ENCODE data around the gene VSX2. TPM values are rescaled to one million over a fixed set of nuclear protein-coding genes. Genes with fewer than 3 reads are reported as not detected.

VSX2 gene
- polyA plus RNA-seq, 2 of the 4 experiments (the other 2 are of a cell fraction) = not detected

- TF ChIP-seq USF2 (IDR thresholded peaks at IDR 0.05) (no peak), MYC (IDR thresholded peaks at IDR 0.05; ENCODE audit: borderline replicate concordance, low read length) (no peak), HOXB5 (CRISPR knock-in tag; IDR thresholded peaks at IDR 0.05) (no peak), HES2 (IDR thresholded peaks at IDR 0.05) (no peak)
Observed at GRCh38 chr14:74301594-74302151, 62.4 kb downstream of the VSX2 start (continued).

- peaks cover 2% of the 10 kb centered on the region; the same call in 1 of the 3 replicates for H3K4me1 ChIP-seq
- H3K4me3 ChIP-seq = peak overlapping the region; percentile 96
- no peaks in the 10 kb centered on the region for H3K9me3 ChIP-seq
- peak overlapping the region; percentile 87 for H3K4me2 ChIP-seq
- 1% methylated on average over 6 of the region's 6 CpGs for WGBS (ENCODE audit: missing lambda C conversion rate)
- ChIA-PET POLR2A (interaction anchor here (1.0 to 1.1 kb wide), 2 partner anchors 191 to 197 kb away, joined by 3 to 5 read pairs; partner anchors contain the start of genes ISCA2 and NPC2), CTCF (interaction anchor here (0.7 to 3.7 kb wide), 20 partner anchors 9 to 258 kb away, joined by 3 to 40 read pairs (median 6); no protein-coding TSS in a partner anchor)
- ATAC-seq (peak; percentile 88 to 92), DNase-seq (ENCODE audit: low read depth in 1 of 2, low spot score in 1 of 2) (peak; percentile 51 to 71), FAIRE-seq (no peak)
- H3K27ac ChIP-seq = peak overlapping the region; percentile 87 to 89
- TF ChIP-seq CTCF (IDR thresholded peaks at IDR 0.05) = peak; percentile 30; the same call in 2 of the 3 replicates
- TF ChIP-seq JUN (IDR thresholded peaks at IDR 0.05) = no peak
- TF ChIP-seq HEYL (CRISPR knock-in tag; IDR thresholded peaks at IDR 0.05) = no peak
- TF ChIP-seq EHMT2 (IDR thresholded peaks at IDR 0.05; ENCODE audit: low read depth) = no peak
- TF ChIP-seq PHF8 (IDR thresholded peaks at IDR 0.05; ENCODE audit: borderline replicate concordance, low read depth) = no peak
- TF ChIP-seq TP53 (CRISPR knock-in tag; IDR thresholded peaks at IDR 0.05) = no peak
- no peak for TF ChIP-seq CHD4 (IDR thresholded peaks at IDR 0.05; ENCODE audit: borderline replicate concordance)
Observed at GRCh38 chr14:74302152-74302628, 62.9 kb downstream of the VSX2 start.

- POLR2A ChIA-PET = interaction anchor here (1.0 to 1.1 kb wide), 2 partner anchors 190 to 196 kb away, joined by 3 to 5 read pairs; partner anchors contain the start of genes ISCA2 and NPC2
- peak within 1 kb of the TSS; percentile 87 for H3K4me2 ChIP-seq
- ATAC-seq (peak; percentile 98 to 99), DNase-seq (ENCODE audit: low read depth in 1 of 2, low spot score in 1 of 2) (peak; percentile 85 to 93), FAIRE-seq (no peak)
- peaks cover 2% of the 10 kb centered on the region; the same call in 1 of the 3 replicates for H3K4me1 ChIP-seq
- H3K4me3 ChIP-seq = peak within 1 kb of the TSS; percentile 96
- peak; percentile 83 for TF ChIP-seq CTCF (IDR thresholded peaks at IDR 0.05)
- TF ChIP-seq BHLHE40 (IDR thresholded peaks at IDR 0.05; ENCODE audit: low read depth, low read length) = no peak
- TF ChIP-seq MAFK (IDR thresholded peaks at IDR 0.05; ENCODE audit: partially characterized antibody) = no peak
- peak; percentile 90; the same call in 1 of the 2 replicates for TF ChIP-seq PHF8 (IDR thresholded peaks at IDR 0.05; ENCODE audit: borderline replicate concordance, low read depth)
- TF ChIP-seq BCL3 (IDR thresholded peaks at IDR 0.05) = 0 out of 3 replicates have a peak, but pooled peaks have one; percentile 59
- peak; percentile 93 for TF ChIP-seq POLR2A (IDR thresholded peaks at IDR 0.05; ENCODE audit: low read length)
- peak; percentile 35 to 76; a peak in 3 of 5 replicates for TF ChIP-seq JUN (IDR thresholded peaks at IDR 0.05)
- no peaks in the 10 kb centered on the region for H3K9me3 ChIP-seq
- 11% methylated on average over 57 of the region's 61 CpGs for WGBS (ENCODE audit: missing lambda C conversion rate)
- peak within 1 kb of the TSS; percentile 87 to 89 for H3K27ac ChIP-seq
- CTCF ChIA-PET = interaction anchor here (0.5 to 3.7 kb wide), 21 partner anchors 8 to 623 kb away, joined by 3 to 40 read pairs (median 4); no protein-coding TSS in a partner anchor
Observed at GRCh38 chr14:74302634-74303569, 63.7 kb downstream of the VSX2 start, which contains the start of gene ABCD4. ABCD4 (minus strand) TSS chr14:74302934; CDS start chr14:74302912, 22 bp downstream.

All from A549 (cell line).